ENCODE data around the gene SLBP.
A peak's percentile ranks its signal among the peaks of the same experiment; 100 is the strongest.

SLBP gene

GRCh38 chr4:1751155-1751918 is 39.2 kb upstream of the SLBP start:
- Histone ChIP-seq H3K27me3 (replicated peaks; ENCODE audit: control insufficient read depth, insufficient read depth, low read length) (no peaks in the 10 kb centered on the region), H3K4me3 (replicated peaks; ENCODE audit: low read depth, low read length) (no peak overlapping the region), H3K36me3 (ENCODE audit: control insufficient read depth, insufficient read depth, low read length) (no peaks in the 10 kb centered on the region)
- TF ChIP-seq, protein P1, sequence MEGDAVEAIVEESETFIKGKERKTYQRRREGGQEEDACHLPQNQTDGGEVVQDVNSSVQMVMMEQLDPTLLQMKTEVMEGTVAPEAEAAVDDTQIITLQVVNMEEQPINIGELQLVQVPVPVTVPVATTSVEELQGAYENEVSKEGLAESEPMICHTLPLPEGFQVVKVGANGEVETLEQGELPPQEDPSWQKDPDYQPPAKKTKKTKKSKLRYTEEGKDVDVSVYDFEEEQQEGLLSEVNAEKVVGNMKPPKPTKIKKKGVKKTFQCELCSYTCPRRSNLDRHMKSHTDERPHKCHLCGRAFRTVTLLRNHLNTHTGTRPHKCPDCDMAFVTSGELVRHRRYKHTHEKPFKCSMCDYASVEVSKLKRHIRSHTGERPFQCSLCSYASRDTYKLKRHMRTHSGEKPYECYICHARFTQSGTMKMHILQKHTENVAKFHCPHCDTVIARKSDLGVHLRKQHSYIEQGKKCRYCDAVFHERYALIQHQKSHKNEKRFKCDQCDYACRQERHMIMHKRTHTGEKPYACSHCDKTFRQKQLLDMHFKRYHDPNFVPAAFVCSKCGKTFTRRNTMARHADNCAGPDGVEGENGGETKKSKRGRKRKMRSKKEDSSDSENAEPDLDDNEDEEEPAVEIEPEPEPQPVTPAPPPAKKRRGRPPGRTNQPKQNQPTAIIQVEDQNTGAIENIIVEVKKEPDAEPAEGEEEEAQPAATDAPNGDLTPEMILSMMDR (IDR thresholded peaks at IDR 0.05; ENCODE audit: insufficient read depth, low read length, poor library complexity, severe bottlenecking), result no peak
- DNase-seq (ENCODE audit: extremely low read depth, insufficient read length), result no peak

- H3K27me3 ChIP-seq (replicated peaks; ENCODE audit: control insufficient read depth, insufficient read depth, low read length), result no peaks in the 10 kb centered on the region
- H3K4me3 ChIP-seq (replicated peaks; ENCODE audit: low read depth, low read length), result no peak overlapping the region
- no peak for DNase-seq (ENCODE audit: extremely low read depth, insufficient read length)
- peaks cover 2% of the 10 kb centered on the region for H3K36me3 ChIP-seq (ENCODE audit: control insufficient read depth, insufficient read depth, low read length)
- TF ChIP-seq, protein P1 (IDR thresholded peaks at IDR 0.05; ENCODE audit: insufficient read depth, low read length, poor library complexity, severe bottlenecking), result no peak
These were observed 38.4 kb upstream of the SLBP start for GRCh38 chr4:1750381-1751154.

DNA sequence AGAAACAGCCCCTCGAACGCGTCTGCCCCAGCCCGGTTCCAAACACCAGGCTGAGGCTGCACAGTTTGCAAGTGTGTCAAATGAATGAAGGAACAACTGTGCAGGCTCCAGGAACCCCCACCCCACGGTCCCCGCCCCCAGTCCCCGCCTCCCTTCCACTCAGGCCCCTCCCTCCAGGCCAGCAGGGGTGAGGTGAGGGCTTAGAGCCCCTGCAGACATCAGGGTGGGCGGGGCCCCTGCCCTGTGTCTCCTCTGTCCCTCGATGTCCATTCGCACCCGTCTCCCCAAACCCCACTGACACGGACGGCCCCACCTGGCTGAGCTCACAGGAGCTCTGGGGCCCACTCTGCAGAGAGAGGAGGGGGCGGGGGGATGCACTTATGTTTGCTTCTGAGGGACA is 37.7 kb upstream of the SLBP start:
- no peaks in the 10 kb centered on the region for H3K27me3 ChIP-seq (replicated peaks; ENCODE audit: control insufficient read depth, insufficient read depth, low read length)
- TF ChIP-seq, protein P1 (IDR thresholded peaks at IDR 0.05; ENCODE audit: insufficient read depth, low read length, poor library complexity, severe bottlenecking), result no peak
- DNase-seq (ENCODE audit: extremely low read depth, insufficient read length), result no peak
- H3K4me3 ChIP-seq (replicated peaks; ENCODE audit: low read depth, low read length), result no peak overlapping the region
- peaks cover 4% of the 10 kb centered on the region for H3K36me3 ChIP-seq (ENCODE audit: control insufficient read depth, insufficient read depth, low read length)

DNA sequence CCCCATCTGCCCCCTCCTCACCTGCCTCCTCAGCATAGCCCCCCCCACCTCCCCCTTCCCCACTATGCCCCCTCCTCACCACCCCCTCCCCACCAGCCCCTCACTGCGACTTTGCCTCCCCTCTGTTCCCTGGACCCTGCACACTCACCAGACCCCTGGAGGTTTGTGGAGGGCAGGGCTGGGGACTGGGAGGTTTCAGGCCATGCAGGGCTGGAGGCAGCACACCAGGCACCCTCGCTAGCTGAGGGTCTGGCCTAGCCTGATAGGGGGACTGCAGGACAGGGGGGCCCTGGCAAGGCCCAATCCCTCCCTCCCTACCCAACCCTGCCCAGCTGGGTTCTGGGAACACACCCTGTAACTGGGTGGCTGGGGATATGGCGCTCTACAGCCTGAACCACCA is 37.3 kb upstream of the SLBP start:
- Histone ChIP-seq H3K4me3 (replicated peaks; ENCODE audit: low read depth, low read length) (no peak overlapping the region), H3K27me3 (replicated peaks; ENCODE audit: control insufficient read depth, insufficient read depth, low read length) (no peaks in the 10 kb centered on the region), H3K36me3 (ENCODE audit: control insufficient read depth, insufficient read depth, low read length) (peaks cover 6% of the 10 kb centered on the region)
- no peak for DNase-seq (ENCODE audit: extremely low read depth, insufficient read length)
- TF ChIP-seq, protein P1 (IDR thresholded peaks at IDR 0.05; ENCODE audit: insufficient read depth, low read length, poor library complexity, severe bottlenecking), result no peak

- Histone ChIP-seq H3K36me3 (ENCODE audit: control insufficient read depth, insufficient read depth, low read length) (peaks cover 11% of the 10 kb centered on the region), H3K27me3 (replicated peaks; ENCODE audit: control insufficient read depth, insufficient read depth, low read length) (no peaks in the 10 kb centered on the region), H3K4me3 (replicated peaks; ENCODE audit: low read depth, low read length) (no peak overlapping the region)
- TF ChIP-seq, protein P1 (IDR thresholded peaks at IDR 0.05; ENCODE audit: insufficient read depth, low read length, poor library complexity, severe bottlenecking), result peak; percentile 88
- DNase-seq (ENCODE audit: extremely low read depth, insufficient read length), result peak; percentile 72
These were observed 36.4 kb upstream of the SLBP start for GRCh38 chr4:1748465-1748995.
